Measurements from ENCODE around the gene CPZ. TPM values are rescaled to one million over a fixed set of nuclear protein-coding genes. Genes with fewer than 3 reads are reported as not detected.

The CPZ gene
- total and polyA plus RNA-seq, 2 donors, result 0.94 to 4.4 TPM

- WGBS, result 81% methylated on average over 5 of the region's 5 CpGs
- Histone ChIP-seq H3K4me1 (ENCODE audit: control insufficient read depth in 2 of 2, insufficient read depth in 2 of 2, low read length in 2 of 2) (no peaks in the 10 kb centered on the region), H3K4me3 (ENCODE audit: low read length in 2 of 2) (no peak overlapping the region), H3K36me3 (ENCODE audit: control insufficient read depth in 2 of 2, insufficient read depth in 2 of 2, low read length in 1 of 2) (no peaks in the 10 kb centered on the region), H3K27ac (ENCODE audit: low read depth in 1 of 2, low read length in 1 of 2) (no peak overlapping the region), H3K9me3 (ENCODE audit: control insufficient read depth in 2 of 2, insufficient read depth in 1 of 2, low read length in 1 of 2) (no peaks in the 10 kb centered on the region), H3K27me3 (ENCODE audit: control insufficient read depth in 2 of 2, insufficient read depth in 1 of 2, low read length in 1 of 2) (no peaks in the 10 kb centered on the region)
- DNase-seq (ENCODE audit: low read depth in 6 of 9, low spot score in 9 of 9), result no peak
Measured at GRCh38 chr4:8555716-8556115, 36.8 kb upstream of the CPZ start.

GRCh38 chr4:8556341-8557150, 36.0 kb upstream of the CPZ start:
- H3K4me1 ChIP-seq (ENCODE audit: control insufficient read depth in 2 of 2, insufficient read depth in 2 of 2, low read length in 2 of 2), result no peaks in the 10 kb centered on the region
- no peaks in the 10 kb centered on the region for H3K9me3 ChIP-seq (ENCODE audit: control insufficient read depth in 2 of 2, insufficient read depth in 1 of 2, low read length in 1 of 2)
- WGBS, result 89% methylated on average over 17 of the region's 17 CpGs
- H3K4me3 ChIP-seq (ENCODE audit: low read length in 2 of 2), result no peak overlapping the region
- H3K36me3 ChIP-seq (ENCODE audit: control insufficient read depth in 2 of 2, insufficient read depth in 2 of 2, low read length in 1 of 2), result no peaks in the 10 kb centered on the region
- H3K27ac ChIP-seq (ENCODE audit: low read depth in 1 of 2, low read length in 1 of 2), result no peak overlapping the region
- no peak for DNase-seq (ENCODE audit: low read depth in 6 of 9, low spot score in 9 of 9)
- no peaks in the 10 kb centered on the region for H3K27me3 ChIP-seq (ENCODE audit: control insufficient read depth in 2 of 2, insufficient read depth in 1 of 2, low read length in 1 of 2)

- Histone ChIP-seq H3K9me3 (ENCODE audit: control insufficient read depth in 2 of 2, insufficient read depth in 1 of 2, low read length in 1 of 2) (no peaks in the 10 kb centered on the region), H3K4me3 (ENCODE audit: low read length in 2 of 2) (no peak overlapping the region), H3K36me3 (ENCODE audit: control insufficient read depth in 2 of 2, insufficient read depth in 2 of 2, low read length in 1 of 2) (no peaks in the 10 kb centered on the region), H3K4me1 (ENCODE audit: control insufficient read depth in 2 of 2, insufficient read depth in 2 of 2, low read length in 2 of 2) (no peaks in the 10 kb centered on the region), H3K27me3 (ENCODE audit: control insufficient read depth in 2 of 2, insufficient read depth in 1 of 2, low read length in 1 of 2) (no peaks in the 10 kb centered on the region), H3K27ac (ENCODE audit: low read depth in 1 of 2, low read length in 1 of 2) (no peak overlapping the region)
- 85% methylated on average over 21 of the region's 21 CpGs for WGBS
- no peak for DNase-seq (ENCODE audit: low read depth in 6 of 9, low spot score in 9 of 9)
Measured at GRCh38 chr4:8557151-8558076, 35.2 kb upstream of the CPZ start.

GRCh38 chr4:8558080-8558960, 34.2 kb upstream of the CPZ start:
- Histone ChIP-seq H3K4me3 (ENCODE audit: low read length in 2 of 2) (no peak overlapping the region), H3K36me3 (ENCODE audit: control insufficient read depth in 2 of 2, insufficient read depth in 2 of 2, low read length in 1 of 2) (no peaks in the 10 kb centered on the region), H3K9me3 (ENCODE audit: control insufficient read depth in 2 of 2, insufficient read depth in 1 of 2, low read length in 1 of 2) (no peaks in the 10 kb centered on the region), H3K27me3 (ENCODE audit: control insufficient read depth in 2 of 2, insufficient read depth in 1 of 2, low read length in 1 of 2) (no peaks in the 10 kb centered on the region), H3K4me1 (ENCODE audit: control insufficient read depth in 2 of 2, insufficient read depth in 2 of 2, low read length in 2 of 2) (no peaks in the 10 kb centered on the region), H3K27ac (ENCODE audit: low read depth in 1 of 2, low read length in 1 of 2) (no peak overlapping the region)
- DNase-seq (ENCODE audit: low read depth in 6 of 9, low spot score in 9 of 9), result no peak
- 91% methylated on average over 21 of the region's 21 CpGs for WGBS

- Histone ChIP-seq H3K9me3 (ENCODE audit: control insufficient read depth in 2 of 2, insufficient read depth in 1 of 2, low read length in 1 of 2) (no peaks in the 10 kb centered on the region), H3K4me3 (ENCODE audit: low read length in 2 of 2) (no peak overlapping the region), H3K27ac (ENCODE audit: low read depth in 1 of 2, low read length in 1 of 2) (no peak overlapping the region), H3K4me1 (ENCODE audit: control insufficient read depth in 2 of 2, insufficient read depth in 2 of 2, low read length in 2 of 2) (no peaks in the 10 kb centered on the region), H3K36me3 (ENCODE audit: control insufficient read depth in 2 of 2, insufficient read depth in 2 of 2, low read length in 1 of 2) (no peaks in the 10 kb centered on the region), H3K27me3 (ENCODE audit: control insufficient read depth in 2 of 2, insufficient read depth in 1 of 2, low read length in 1 of 2) (no peaks in the 10 kb centered on the region)
- DNase-seq (ENCODE audit: low read depth in 6 of 9, low spot score in 9 of 9), result no peak
- 94% methylated on average over 11 of the region's 11 CpGs for WGBS
Measured at GRCh38 chr4:8559011-8559410, 33.6 kb upstream of the CPZ start.

GRCh38 chr4:8559524-8560264, 32.9 kb upstream of the CPZ start:
- H3K36me3 ChIP-seq (ENCODE audit: control insufficient read depth in 2 of 2, insufficient read depth in 2 of 2, low read length in 1 of 2), result no peaks in the 10 kb centered on the region
- no peak overlapping the region for H3K4me3 ChIP-seq (ENCODE audit: low read length in 2 of 2)
- no peak overlapping the region for H3K27ac ChIP-seq (ENCODE audit: low read depth in 1 of 2, low read length in 1 of 2)
- WGBS, result 91% methylated on average over 12 of the region's 12 CpGs
- H3K27me3 ChIP-seq (ENCODE audit: control insufficient read depth in 2 of 2, insufficient read depth in 1 of 2, low read length in 1 of 2), result no peaks in the 10 kb centered on the region
- no peak for DNase-seq (ENCODE audit: low read depth in 6 of 9, low spot score in 9 of 9)
- H3K4me1 ChIP-seq (ENCODE audit: control insufficient read depth in 2 of 2, insufficient read depth in 2 of 2, low read length in 2 of 2), result no peaks in the 10 kb centered on the region
- no peaks in the 10 kb centered on the region for H3K9me3 ChIP-seq (ENCODE audit: control insufficient read depth in 2 of 2, insufficient read depth in 1 of 2, low read length in 1 of 2)

GRCh38 chr4:8560265-8561047, 32.1 kb upstream of the CPZ start:
- Histone ChIP-seq H3K27ac (ENCODE audit: low read depth in 1 of 2, low read length in 1 of 2) (no peak overlapping the region), H3K4me1 (ENCODE audit: control insufficient read depth in 2 of 2, insufficient read depth in 2 of 2, low read length in 2 of 2) (no peaks in the 10 kb centered on the region), H3K9me3 (ENCODE audit: control insufficient read depth in 2 of 2, insufficient read depth in 1 of 2, low read length in 1 of 2) (no peaks in the 10 kb centered on the region), H3K36me3 (ENCODE audit: control insufficient read depth in 2 of 2, insufficient read depth in 2 of 2, low read length in 1 of 2) (no peaks in the 10 kb centered on the region), H3K4me3 (ENCODE audit: low read length in 2 of 2) (no peak overlapping the region), H3K27me3 (ENCODE audit: control insufficient read depth in 2 of 2, insufficient read depth in 1 of 2, low read length in 1 of 2) (no peaks in the 10 kb centered on the region)
- DNase-seq (ENCODE audit: low read depth in 6 of 9, low spot score in 9 of 9), result no peak
- 81% methylated on average over 16 of the region's 16 CpGs for WGBS

- Histone ChIP-seq H3K36me3 (ENCODE audit: control insufficient read depth in 2 of 2, insufficient read depth in 2 of 2, low read length in 1 of 2) (no peaks in the 10 kb centered on the region), H3K9me3 (ENCODE audit: control insufficient read depth in 2 of 2, insufficient read depth in 1 of 2, low read length in 1 of 2) (no peaks in the 10 kb centered on the region), H3K27me3 (ENCODE audit: control insufficient read depth in 2 of 2, insufficient read depth in 1 of 2, low read length in 1 of 2) (no peaks in the 10 kb centered on the region), H3K27ac (ENCODE audit: low read depth in 1 of 2, low read length in 1 of 2) (no peak overlapping the region), H3K4me1 (ENCODE audit: control insufficient read depth in 2 of 2, insufficient read depth in 2 of 2, low read length in 2 of 2) (no peaks in the 10 kb centered on the region), H3K4me3 (ENCODE audit: low read length in 2 of 2) (no peak overlapping the region)
- WGBS, result 54% methylated on average over 1 of the region's 1 CpG
- DNase-seq (ENCODE audit: low read depth in 6 of 9, low spot score in 9 of 9), result no peak
Measured at GRCh38 chr4:8564595-8564994, 28.0 kb upstream of the CPZ start.
